C4-2B (cell line): Measurements from ENCODE around the gene EVA1C.

Source experiments
- H3K27ac ChIP-seq: fragments of 450-650 bp; 2 replicates; pipeline ENCODE4 v1.5.1; 2017
- CTCF ChIP-seq: fragments of 450-650 bp; conservative IDR thresholded peaks from 2 replicates; pipeline ENCODE4 v1.5.1; 2017; ENCODE audit warnings: mild to moderate bottlenecking
- ZFX ChIP-seq: fragments of 450-650 bp; IDR thresholded peaks from 2 replicates; pipeline ENCODE4 v1.6.1; 2017

The EVA1C gene

DNA sequence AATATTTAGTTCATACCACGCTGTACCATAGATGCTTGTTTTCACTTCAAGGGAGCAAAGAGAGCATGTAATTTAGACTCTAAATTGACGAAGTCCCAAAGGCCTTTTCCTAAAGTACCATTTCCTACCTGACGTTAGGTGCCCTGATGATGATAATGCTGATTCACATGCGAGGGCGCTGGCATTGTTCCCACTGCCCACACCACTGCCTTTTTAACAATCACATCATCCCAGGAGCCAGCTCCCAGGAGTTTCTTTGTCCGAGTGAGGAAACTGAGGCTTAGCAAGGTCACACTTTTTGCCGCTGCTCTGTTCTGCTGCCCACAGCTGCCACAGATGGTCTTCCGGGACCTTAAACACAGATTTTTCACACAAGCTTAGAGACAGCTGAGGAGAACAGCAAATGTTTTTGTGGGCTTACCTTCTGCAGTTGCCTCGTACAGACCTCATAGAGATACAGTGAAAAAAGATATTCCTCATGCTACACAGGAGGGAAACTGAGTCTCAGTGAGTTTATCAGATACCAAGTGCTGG, 69.4 kb downstream of the EVA1C start:
- TF ChIP-seq CTCF, result no peak

DNA sequence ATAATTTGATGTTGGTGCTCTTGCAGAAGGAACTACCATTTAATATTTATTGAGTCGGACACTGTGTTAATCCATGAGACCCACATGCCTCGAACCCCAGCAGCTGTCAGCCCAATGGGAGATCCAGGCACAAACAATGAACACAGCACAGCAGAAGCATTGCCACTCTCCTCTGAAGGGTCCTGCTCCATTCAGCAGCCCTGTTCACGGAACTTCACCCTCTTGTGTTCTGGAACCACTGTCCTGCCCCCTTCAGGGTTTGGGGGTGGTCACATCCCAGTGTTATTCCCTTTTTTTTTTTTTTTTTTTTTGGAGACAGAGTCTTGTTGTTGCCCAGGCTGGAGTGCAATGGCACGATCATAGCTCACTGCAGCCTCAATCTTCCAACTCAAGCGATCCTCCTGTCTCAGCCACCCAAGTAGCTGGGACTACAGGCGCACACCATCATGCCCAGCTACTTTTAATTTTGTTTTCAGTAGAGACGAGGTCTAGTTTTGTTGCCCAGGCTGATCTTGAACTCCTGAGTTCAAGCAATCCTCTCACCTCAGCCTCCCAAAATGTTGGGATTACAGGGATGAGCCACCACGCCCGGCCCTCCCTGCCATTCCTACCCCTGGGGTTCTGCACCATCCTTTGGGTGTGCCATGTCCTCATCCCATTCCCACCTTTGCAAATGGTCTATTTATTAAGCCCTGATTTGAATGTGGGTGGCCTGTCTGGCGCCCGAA, 70.2 kb downstream of the EVA1C start:
- TF ChIP-seq CTCF, result no peak
- no peak for TF ChIP-seq ZFX
- H3K27ac ChIP-seq, result no peak overlapping the region

More for the DNA sequence above, 69.4 kb downstream of the EVA1C start:
- no peak overlapping the region for H3K27ac ChIP-seq

GRCh38 chr21:32483293-32483595, 70.7 kb downstream of the EVA1C start:
- TF ChIP-seq CTCF (no peak), ZFX (no peak)
- no peak overlapping the region for H3K27ac ChIP-seq

GRCh38 chr21:32484706-32485380, 72.3 kb downstream of the EVA1C start:
- TF ChIP-seq ZFX (no peak), CTCF (no peak)
- no peak overlapping the region for H3K27ac ChIP-seq

GRCh38 chr21:32492376-32492775, 79.9 kb downstream of the EVA1C start:
- TF ChIP-seq CTCF (no peak), ZFX (no peak)
- no peak overlapping the region for H3K27ac ChIP-seq

GRCh38 chr21:32494934-32495709, 82.6 kb downstream of the EVA1C start:
- peak overlapping the region; percentile 54 for H3K27ac ChIP-seq
- TF ChIP-seq CTCF (no peak), ZFX (no peak)

- TF ChIP-seq CTCF, result no peak
- no peak for TF ChIP-seq ZFX
- no peak overlapping the region for H3K27ac ChIP-seq
Measured at GRCh38 chr21:32496568-32496967, 84.1 kb downstream of the EVA1C start.
